GM18858 (cell line): ENCODE results near the gene GEN1.

Experiments
- ATAC-seq: cut with Tn5 transposase; IDR thresholded peaks from one replicate; pipeline ENCODE4 v1.9.1; 2021; ENCODE audit not compliant: unreplicated experiment

The GEN1 gene

GRCh38 chr2:17753803-17754663 is at the start of gene GEN1, which contains the start of gene SMC6:
TSS of gene GEN1 (plus strand) at chr2:17754138. CDS start at chr2:17759944, 5,806 bp downstream.
TSS of gene SMC6 (minus strand) at chr2:17753810. CDS start at chr2:17745946, 7,864 bp downstream.
- ATAC-seq = peak; percentile 49

GRCh38 chr2:17706845-17707244 is 47.1 kb upstream of the GEN1 start:
- ATAC-seq = no peak

GRCh38 chr2:17708501-17708900 is 45.4 kb upstream of the GEN1 start:
- no peak for ATAC-seq

GRCh38 chr2:17709897-17710296 is 44.0 kb upstream of the GEN1 start:
- ATAC-seq = no peak

- no peak for ATAC-seq
These were observed 43.2 kb upstream of the GEN1 start for GRCh38 chr2:17710547-17711248.

- no peak for ATAC-seq
These were observed 40.6 kb upstream of the GEN1 start for GRCh38 chr2:17713291-17713690.

- ATAC-seq = no peak
These were observed 36.3 kb upstream of the GEN1 start for GRCh38 chr2:17717666-17718065.

GRCh38 chr2:17718689-17719088 is 35.2 kb upstream of the GEN1 start:
- ATAC-seq = no peak

GRCh38 chr2:17719562-17720371 is 34.2 kb upstream of the GEN1 start:
- ATAC-seq = peak; percentile 53

GRCh38 chr2:17728210-17728609 is 25.7 kb upstream of the GEN1 start:
- no peak for ATAC-seq

GRCh38 chr2:17729880-17730279 is 24.1 kb upstream of the GEN1 start:
- no peak for ATAC-seq

- ATAC-seq = no peak
These were observed 20.3 kb upstream of the GEN1 start for GRCh38 chr2:17733599-17733998.

- no peak for ATAC-seq
These were observed 18.1 kb upstream of the GEN1 start for GRCh38 chr2:17735864-17736263.

- no peak for ATAC-seq
These were observed 16.9 kb upstream of the GEN1 start for GRCh38 chr2:17736989-17737388.

- ATAC-seq = no peak
These were observed 13.7 kb upstream of the GEN1 start for GRCh38 chr2:17740203-17740602.

GRCh38 chr2:17747684-17748452 is 6.1 kb upstream of the GEN1 start:
- ATAC-seq = no peak

GRCh38 chr2:17748745-17749144 is 5.2 kb upstream of the GEN1 start:
- ATAC-seq = no peak

- ATAC-seq = peak; percentile 29
These were observed 4.0 kb upstream of the GEN1 start for GRCh38 chr2:17749753-17750438.

- peak; percentile 21 for ATAC-seq
These were observed 1.7 kb upstream of the GEN1 start for GRCh38 chr2:17752246-17752645.
